GM18870 (cell line): ENCODE data around the gene GARIN5A.
A peak's percentile ranks its signal among the peaks of the same experiment; 100 is the strongest.

Source experiments
- ATAC-seq: cut with Tn5 transposase; IDR thresholded peaks from one replicate; pipeline ENCODE4 v1.9.1; 2021; ENCODE audit warnings: moderate library complexity; ENCODE audit not compliant: unreplicated experiment

GARIN5A gene

GRCh38 chr19:50435627-50436026 is 41.0 kb downstream of the GARIN5A start:
- ATAC-seq = no peak

GRCh38 chr19:50435221-50435620 is 41.4 kb downstream of the GARIN5A start:
- ATAC-seq = no peak

- ATAC-seq = no peak
These were observed 42.1 kb downstream of the GARIN5A start for GRCh38 chr19:50434525-50434924.

DNA sequence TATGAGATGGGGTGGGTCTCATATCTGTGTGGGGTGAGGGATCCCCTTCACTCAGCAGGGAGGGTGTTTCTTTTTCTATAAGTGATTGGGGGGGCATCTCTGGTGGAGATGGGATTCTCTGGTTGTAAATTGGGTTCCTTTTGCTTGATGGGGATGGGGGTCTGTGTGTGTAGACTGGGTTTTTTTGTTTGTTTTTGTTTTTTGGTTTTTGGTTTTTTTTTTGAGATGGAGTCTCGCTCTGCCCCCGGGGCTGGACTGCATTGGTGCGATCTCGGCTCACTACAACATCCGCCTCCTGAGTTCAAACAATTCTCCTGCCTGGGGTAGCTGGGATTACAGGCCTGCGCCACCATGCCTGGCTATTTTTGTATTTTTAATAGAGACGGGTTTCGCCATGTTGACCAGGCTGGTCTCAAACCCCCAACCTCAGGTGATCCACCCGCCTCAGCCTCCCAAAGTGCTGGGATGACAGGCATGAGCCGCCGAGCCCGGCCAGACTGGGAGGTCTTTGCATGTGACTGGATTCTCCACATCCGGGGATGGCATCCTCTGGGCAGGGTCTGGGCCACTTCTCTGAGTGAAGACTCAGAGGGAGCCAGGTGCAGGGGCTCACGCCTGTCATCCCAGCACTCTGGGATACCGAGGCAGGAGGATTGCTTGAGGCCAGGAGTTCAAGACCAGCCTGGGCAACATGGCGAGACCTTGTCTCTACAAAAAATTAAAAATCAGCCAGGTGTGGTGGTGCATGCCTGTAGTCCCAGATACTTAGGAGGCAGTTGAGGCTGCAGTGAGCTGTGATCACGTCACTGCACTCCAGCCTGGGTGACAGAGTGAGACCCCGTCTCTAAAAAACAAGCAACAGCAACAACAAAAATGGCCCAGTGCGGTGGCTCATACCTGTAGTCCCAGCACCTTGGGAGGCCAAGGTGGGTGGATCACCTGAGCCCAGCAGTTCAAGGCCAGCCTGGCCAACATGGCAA is 43.2 kb downstream of the GARIN5A start:
- ATAC-seq = no peak

DNA sequence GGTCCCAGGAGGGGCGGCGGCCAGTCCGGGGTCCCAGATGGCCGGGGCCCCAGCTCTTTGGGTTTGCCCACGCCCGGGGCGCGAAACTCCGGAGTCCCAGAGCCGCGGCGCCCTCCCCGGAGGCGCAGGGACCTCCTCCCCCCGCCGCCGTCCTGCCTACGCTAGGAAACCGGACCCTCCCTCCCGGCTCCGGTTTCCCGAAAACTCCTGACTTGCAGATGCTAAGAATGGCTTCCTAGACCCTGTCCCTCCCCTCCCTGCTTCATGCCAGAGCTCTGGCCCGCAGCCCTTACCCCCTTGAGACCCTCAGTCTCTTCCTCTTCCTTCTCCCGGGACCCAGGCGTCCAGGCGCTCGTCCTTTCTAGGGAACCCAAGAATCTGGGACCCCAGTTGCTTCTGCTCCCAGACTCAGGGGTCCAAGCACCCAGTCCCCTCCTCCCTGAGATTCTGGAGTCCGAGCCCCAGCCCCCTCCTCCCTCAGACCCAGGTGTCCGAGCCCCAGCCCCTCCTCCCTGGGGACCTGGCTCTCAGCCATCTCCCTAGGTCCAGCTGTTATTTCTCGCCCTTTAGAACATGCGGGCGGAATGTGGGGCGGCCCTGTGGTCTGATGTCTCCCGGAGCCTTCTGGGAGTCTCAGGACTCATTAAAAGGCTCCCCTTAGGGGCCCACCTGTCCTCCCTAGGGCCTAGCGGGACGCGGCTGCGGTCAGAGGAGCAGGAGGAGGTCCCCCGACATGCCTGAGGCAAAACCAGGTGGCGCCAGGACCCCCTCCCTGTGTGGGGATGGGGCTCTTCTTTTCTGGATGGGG is 44.2 kb downstream of the GARIN5A start, which contains the start of gene MYBPC2:
MYBPC2 (plus strand) TSS at position 672 of the 808 bp plus-strand sequence; CDS start at position 734, 62 bp downstream.
- ATAC-seq = no peak

- peak; percentile 57 for ATAC-seq
These were observed 45.1 kb downstream of the GARIN5A start for GRCh38 chr19:50431343-50432220.

DNA sequence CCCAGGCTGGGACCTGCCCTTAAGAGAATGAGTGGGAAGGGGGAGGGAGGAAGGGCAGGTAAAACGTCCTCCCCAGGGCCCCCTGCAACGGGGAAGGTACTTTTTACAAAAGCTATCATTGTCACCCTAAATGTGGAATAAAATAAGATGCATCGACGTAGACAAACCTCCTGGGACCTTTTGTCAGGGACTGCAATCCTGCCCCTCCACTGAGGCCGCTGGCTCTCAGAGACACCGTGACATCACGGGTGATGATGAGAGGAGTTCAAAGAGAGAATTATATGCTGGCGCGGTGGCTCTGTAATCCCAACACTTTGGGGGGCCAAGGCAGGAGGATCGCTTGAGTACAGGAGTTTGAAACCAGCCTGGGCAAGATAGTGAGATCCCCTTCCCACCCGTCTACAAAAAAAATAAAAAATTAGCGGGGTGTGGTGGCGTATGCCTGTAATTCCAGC is 45.7 kb downstream of the GARIN5A start:
- no peak for ATAC-seq

DNA sequence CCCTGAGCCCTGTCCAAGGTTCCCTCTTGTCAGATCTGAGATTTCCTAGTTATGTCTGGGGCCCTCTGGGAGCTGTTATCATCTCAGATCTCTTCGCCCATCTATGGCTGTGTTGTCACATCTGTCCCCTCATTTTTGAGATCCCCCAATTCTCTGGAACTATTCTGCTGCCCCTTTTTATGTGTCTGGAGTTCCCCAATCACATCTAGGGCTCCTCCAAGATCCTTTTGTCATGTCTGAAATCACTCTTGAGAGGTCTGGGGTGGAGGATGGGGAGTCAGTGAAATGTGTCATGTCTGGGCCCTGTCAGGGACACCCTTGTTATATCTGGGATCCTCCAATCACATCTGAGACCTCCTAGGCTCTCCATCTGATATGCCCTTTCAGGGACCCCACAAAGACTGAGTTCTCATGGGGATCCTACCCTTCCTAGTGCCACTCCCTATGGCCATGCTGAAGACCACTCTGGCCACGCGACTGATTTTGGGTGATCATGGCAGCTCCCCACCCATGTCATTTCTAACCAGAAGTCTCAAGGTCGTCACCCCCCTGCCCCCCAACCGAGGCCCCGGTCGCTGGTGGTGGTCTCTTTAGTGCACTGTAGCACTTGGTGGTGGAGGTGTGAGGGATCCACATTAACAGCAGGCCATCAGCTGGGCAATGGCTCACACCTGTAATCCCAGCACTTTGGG is 47.7 kb downstream of the GARIN5A start:
- ATAC-seq = no peak

DNA sequence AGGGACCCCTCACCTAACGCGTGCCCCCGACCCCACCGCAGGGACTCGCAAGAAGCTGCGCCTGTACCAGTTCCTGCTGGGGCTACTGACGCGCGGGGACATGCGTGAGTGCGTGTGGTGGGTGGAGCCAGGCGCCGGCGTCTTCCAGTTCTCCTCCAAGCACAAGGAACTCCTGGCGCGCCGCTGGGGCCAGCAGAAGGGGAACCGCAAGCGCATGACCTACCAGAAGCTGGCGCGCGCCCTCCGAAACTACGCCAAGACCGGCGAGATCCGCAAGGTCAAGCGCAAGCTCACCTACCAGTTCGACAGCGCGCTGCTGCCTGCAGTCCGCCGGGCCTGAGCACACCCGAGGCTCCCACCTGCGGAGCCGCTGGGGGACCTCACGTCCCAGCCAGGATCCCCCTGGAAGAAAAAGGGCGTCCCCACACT is 48.6 kb downstream of the GARIN5A start:
- ATAC-seq = no peak

DNA sequence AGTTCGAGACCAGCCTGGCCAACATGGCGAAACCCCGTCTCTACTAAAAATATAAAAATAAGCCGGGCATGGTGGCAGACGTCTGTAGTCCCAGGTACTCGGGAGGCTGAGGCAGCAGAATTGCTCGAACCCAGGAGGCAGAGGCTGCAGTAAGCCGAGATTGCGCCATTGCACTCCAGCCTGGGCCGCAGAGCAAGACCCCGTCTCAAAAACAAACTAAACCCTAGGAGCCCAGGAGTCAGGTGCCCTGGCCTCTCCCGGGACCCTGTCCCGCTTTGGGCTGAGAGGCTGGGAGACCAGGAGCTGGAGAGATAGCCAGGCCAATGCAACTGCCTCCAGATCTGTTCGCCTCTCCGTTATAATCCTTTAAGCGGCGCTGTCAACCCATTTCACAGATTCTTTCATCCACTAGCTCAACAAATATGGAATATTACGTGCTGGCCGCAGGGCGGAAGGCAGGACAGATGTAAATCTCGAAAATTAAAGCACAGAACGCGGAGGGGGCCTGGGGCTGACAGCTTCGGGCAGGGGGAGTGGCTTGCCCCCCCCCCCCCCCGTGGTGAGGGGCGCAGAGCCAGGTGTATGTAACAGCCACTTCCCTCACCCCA is 49.2 kb downstream of the GARIN5A start:
- ATAC-seq = no peak

GRCh38 chr19:50425581-50425980 is 51.1 kb downstream of the GARIN5A start:
- ATAC-seq = no peak

DNA sequence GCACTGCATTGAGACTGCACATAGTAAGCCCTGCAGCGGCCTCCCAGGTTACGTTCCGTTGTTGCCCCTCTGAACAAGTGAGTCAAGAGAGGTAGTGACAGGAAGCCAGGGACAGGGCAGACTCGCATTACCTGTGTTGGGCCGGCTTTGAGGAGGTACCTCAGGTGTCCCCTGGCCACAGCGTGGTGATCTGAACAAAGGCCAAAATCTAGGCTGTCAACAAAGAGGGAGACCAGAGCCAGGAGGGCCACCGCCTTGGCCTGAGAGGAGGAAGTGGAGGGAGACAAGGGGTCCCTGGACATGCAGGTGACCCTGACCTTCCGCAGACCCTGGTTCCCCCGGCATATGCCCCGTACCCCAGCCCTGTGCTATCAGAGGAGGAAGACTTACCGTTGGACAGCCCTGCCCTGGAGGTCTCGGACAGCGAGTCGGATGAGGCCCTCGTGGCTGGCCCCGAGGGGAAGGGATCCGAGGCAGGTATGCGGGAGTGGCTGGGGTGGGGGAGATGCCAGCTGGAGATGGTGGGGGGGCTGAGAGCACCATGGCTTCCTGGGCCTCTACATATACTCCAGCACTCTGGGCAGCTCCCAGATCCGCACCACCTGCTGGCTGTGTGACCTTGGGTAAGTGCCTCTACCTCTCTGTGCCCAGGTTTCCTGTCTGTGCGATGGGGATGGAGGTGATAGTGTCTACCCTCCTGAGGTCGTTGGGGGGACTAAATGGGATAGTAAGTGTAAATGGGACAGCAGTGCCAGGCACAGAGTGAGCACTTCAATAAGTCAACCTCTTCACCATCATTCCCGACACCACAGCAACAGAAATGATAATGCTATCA is 53.2 kb downstream of the GARIN5A start:
- ATAC-seq = no peak

- no peak for ATAC-seq
These were observed 54.0 kb downstream of the GARIN5A start for GRCh38 chr19:50422397-50423278.

- no peak for ATAC-seq
These were observed 55.8 kb downstream of the GARIN5A start for GRCh38 chr19:50420808-50421207.

- no peak for ATAC-seq
These were observed 56.5 kb downstream of the GARIN5A start for GRCh38 chr19:50420127-50420526.

- no peak for ATAC-seq
These were observed 57.0 kb downstream of the GARIN5A start for GRCh38 chr19:50419580-50420035.

GRCh38 chr19:50419022-50419579 is 57.5 kb downstream of the GARIN5A start:
- ATAC-seq = no peak
